IMR-90 (cell line): Measurements from ENCODE around the gene P4HA1. TPM values are rescaled to one million over a fixed set of nuclear protein-coding genes. Genes with fewer than 3 reads are reported as not detected.
"Not testable (repeated sequence)": the region's sequence is repeated elsewhere in the genome, so short reads cannot be mapped to it uniquely, and the experiment has no call there.

ENCODE experiments used
- ATAC-seq: fragments of 200-7000 bp; cut with Tn5 transposase; 2 replicates; pipeline ENCODE4 v1.9.1; 2020; ENCODE audit warnings: low read depth, mild to moderate bottlenecking, moderate library complexity
- BruUV-seq: library from RNA; stranded (reverse); fragments of 400-500 nt; replicated peaks from 2 replicates; lab custom pipeline; 2021; lab: Mats Ljungman, UMichigan
- CTCF ChIA-PET: fragments of 300-600 bp; formaldehyde crosslinking; extraction: SDS; loops from one replicate; lab custom pipeline; 2021; ENCODE audit warnings: antibody characterized with exemption; lab: Yijun Ruan, JAX
- POLR2A ChIA-PET: fragments of 300-600 bp; sonication (Branson Sonifier 250); formaldehyde crosslinking; loops from one replicate; lab custom pipeline; 2022; ENCODE audit warnings: antibody characterized with exemption; ENCODE audit not compliant: unreplicated experiment; lab: Charles Lee
- DNase-seq: peaks from one replicate; pipeline ENCODE4 v3.0.0; 2013
- H2AFZ ChIP-seq: replicated peaks from 2 replicates; pipeline ENCODE3; 2013; ENCODE audit warnings: low read length, mild to moderate bottlenecking; ENCODE audit not compliant: poor library complexity
- H2AK5ac ChIP-seq: 2 replicates; pipeline ENCODE4 v1.6.1; 2013; ENCODE audit warnings: low read depth, low read length, inconsistent platforms
- H2AK9ac ChIP-seq: replicated peaks from 2 replicates; pipeline ENCODE3; 2013; ENCODE audit warnings: mild to moderate bottlenecking, low read depth, low read length, moderate library complexity; ENCODE audit not compliant: poor library complexity
- H2BK120ac ChIP-seq: 2 replicates; pipeline ENCODE4 v1.6.1; 2013; ENCODE audit warnings: low read depth, low read length, inconsistent platforms
- H2BK15ac ChIP-seq: 3 replicates; pipeline ENCODE4 v1.6.1; 2013; ENCODE audit warnings: low read depth, low read length, inconsistent platforms
- H2BK20ac ChIP-seq: 2 replicates; pipeline ENCODE4 v1.6.1; 2013; ENCODE audit warnings: low read depth, mild to moderate bottlenecking, inconsistent platforms, low read length, moderate library complexity
- H2BK5ac ChIP-seq: 2 replicates; pipeline ENCODE4 v1.6.1; 2013; ENCODE audit warnings: mild to moderate bottlenecking, low read depth, low read length, inconsistent platforms; ENCODE audit not compliant: poor library complexity, severe bottlenecking
- H3K14ac ChIP-seq: replicated peaks from 2 replicates; pipeline ENCODE4 v1.6.1; 2013; ENCODE audit warnings: low read depth, low read length, inconsistent platforms
- H3K18ac ChIP-seq: 2 replicates; pipeline ENCODE4 v1.6.1; 2013; ENCODE audit warnings: low read depth, low read length, control low read depth
- H3K23ac ChIP-seq: 2 replicates; pipeline ENCODE4 v1.6.1; 2013; ENCODE audit warnings: low read depth, low read length, inconsistent platforms
- H3K27ac ChIP-seq: 2 replicates; pipeline ENCODE4 v1.5.1; 2013; ENCODE audit warnings: mild to moderate bottlenecking, control low read depth, low read length; ENCODE audit not compliant: insufficient read depth
- H3K27me3 ChIP-seq: 2 replicates; pipeline ENCODE4 v1.6.1; 2013; ENCODE audit warnings: low read length; ENCODE audit not compliant: control insufficient read depth, insufficient read depth
- H3K36me3 ChIP-seq: 2 replicates; pipeline ENCODE4 v1.6.1; 2013; ENCODE audit warnings: low read length, mixed read lengths; ENCODE audit not compliant: control insufficient read depth, insufficient read depth
- H3K4ac ChIP-seq: 2 replicates; pipeline ENCODE4 v1.6.1; 2013; ENCODE audit warnings: low read depth, low read length, inconsistent platforms
- H3K4me1 ChIP-seq: 2 replicates; pipeline ENCODE4 v1.6.1; 2013; ENCODE audit warnings: low read length, mixed read lengths; ENCODE audit not compliant: control insufficient read depth, insufficient read depth
- H3K4me2 ChIP-seq: 2 replicates; pipeline ENCODE4 v1.6.1; 2013; ENCODE audit warnings: low read depth, mild to moderate bottlenecking, control low read depth, low read length, moderate library complexity
- H3K4me3 ChIP-seq: 2 replicates; pipeline ENCODE4 v1.5.1; 2013; ENCODE audit warnings: low read depth, mild to moderate bottlenecking, control low read depth, low read length, moderate library complexity; ENCODE audit not compliant: insufficient read depth
- H3K56ac ChIP-seq: 2 replicates; pipeline ENCODE4 v1.6.1; 2013; ENCODE audit warnings: low read length, inconsistent platforms; ENCODE audit not compliant: insufficient read depth; ENCODE audit errors: extremely low read depth
- H3K79me1 ChIP-seq, 2 experiments: 2 replicates each; pipeline ENCODE4 v1.6.1; 2013; ENCODE audit warnings: low read length in 2 of 2, inconsistent platforms in 1 of 2, low read depth in 1 of 2
- H3K9ac ChIP-seq: 2 replicates; pipeline ENCODE4 v1.6.1; 2013; ENCODE audit warnings: low read depth, low read length, control low read depth
- H3K9me1 ChIP-seq: 2 replicates; pipeline ENCODE4 v1.6.1; 2013; ENCODE audit warnings: low read length, inconsistent platforms; ENCODE audit not compliant: insufficient read depth
- H3K9me3 ChIP-seq: 2 replicates; pipeline ENCODE4 v1.6.1; 2013; ENCODE audit warnings: low read length; ENCODE audit not compliant: control insufficient read depth, insufficient read depth
- H4K20me1 ChIP-seq: 2 replicates; pipeline ENCODE4 v1.6.1; 2013; ENCODE audit warnings: low read length, inconsistent platforms; ENCODE audit not compliant: insufficient read depth
- H4K5ac ChIP-seq: 2 replicates; pipeline ENCODE4 v1.6.1; 2013; ENCODE audit warnings: mild to moderate bottlenecking, low read depth, low read length, control low read depth
- H4K8ac ChIP-seq, 2 experiments: 2 replicates each; pipeline ENCODE4 v1.6.1; 2013; ENCODE audit warnings: low read depth in 2 of 2, low read length in 2 of 2, control low read depth in 1 of 2, inconsistent platforms in 1 of 2
- H4K91ac ChIP-seq: 2 replicates; pipeline ENCODE4 v1.6.1; 2013; ENCODE audit warnings: low read depth, low read length, inconsistent platforms; ENCODE audit not compliant: insufficient read depth
- WGBS, 2 experiments: methylation state at CpG; one replicate each; pipeline versions ENCODE4 v1.1.5 to v1.1.7; 2013; ENCODE audit warnings: missing lambda C conversion rate in 2 of 2; ENCODE audit not compliant: insufficient read length in 1 of 2; ENCODE audit errors: extremely low coverage in 2 of 2; 5-methylcytosine and 5-hydroxymethylcytosine counted together
- dilution Hi-C: fragments of 300-500 bp; cut with HindIII; formaldehyde crosslinking; loops from one replicate; pipeline ENCODE4 v1.14.3; 2018; ENCODE audit warnings: low sequenced_read_pairs; ENCODE audit not compliant: unreplicated experiment
- in situ Hi-C: fragments of 300-500 bp; cut with MboI; formaldehyde crosslinking; loops from 3 replicates; pipeline ENCODE4 v1.14.3; 2019; ENCODE audit warnings: low sequenced_read_pairs, inconsistent platforms, mixed read lengths
- intact Hi-C: fragments of 100-400 bp; cut with micrococcal nuclease; formaldehyde crosslinking; loops from 2 replicates; pipeline ENCODE4 v1.10.0; 2022
- polyA plus RNA-seq, 3 experiments: library from polyadenylated mRNA; depleted of rRNA; stranded (reverse); fragments of >200 nt; gene quantifications; 2 replicates each; pipeline ENCODE4 v1.2.3, GENCODE V29; 2012; ENCODE audit warnings: low replicate concordance in 1 of 3
- total RNA-seq: library from RNA; depleted of rRNA; stranded (reverse); fragments of >200 nt; gene quantifications from 2 replicates; pipeline ENCODE4 v1.2.3, GENCODE V29; 2012

Gene P4HA1
- total and polyA plus RNA-seq, 2 of the 4 experiments (the other 2 are of a cell fraction) = 178 to 241 TPM

DNA sequence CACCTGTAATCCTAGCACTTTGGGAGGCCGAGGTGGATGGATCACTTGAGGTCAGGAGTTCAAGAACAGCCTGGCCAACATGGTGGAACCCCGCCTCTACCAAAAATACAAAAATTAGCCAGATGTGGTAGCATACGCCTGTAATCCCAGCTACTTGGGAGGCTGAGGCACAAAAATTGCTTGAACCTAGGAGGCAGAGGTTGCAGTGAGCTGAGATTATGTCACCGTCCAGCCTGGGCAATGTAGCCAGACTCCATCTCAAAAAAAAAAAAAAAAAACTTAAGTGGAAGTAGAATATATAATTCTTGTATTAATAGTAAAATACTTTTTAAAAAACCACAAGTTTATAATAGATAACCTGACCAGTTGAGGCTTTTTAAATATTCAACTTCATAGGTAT is 112.0 kb downstream of the P4HA1 start:
- H4K91ac ChIP-seq, H3K23ac ChIP-seq, H3K9me1 ChIP-seq, H3K79me1 ChIP-seq, H3K4me2 ChIP-seq, H4K20me1 ChIP-seq, H2BK5ac ChIP-seq, H2AK9ac ChIP-seq, H3K27me3 ChIP-seq, H3K4me1 ChIP-seq, H3K9me3 ChIP-seq, intact Hi-C loops, DNase-seq, H3K27ac ChIP-seq, dilution Hi-C loops, H3K36me3 ChIP-seq, H4K8ac ChIP-seq, POLR2A ChIA-PET, H2BK20ac ChIP-seq, H2BK120ac ChIP-seq, H3K14ac ChIP-seq, CTCF ChIA-PET, H2AFZ ChIP-seq, H3K9ac ChIP-seq, H3K4ac ChIP-seq, in situ Hi-C loops, H2AK5ac ChIP-seq, BruUV-seq, H3K4me3 ChIP-seq, H3K56ac ChIP-seq, H2BK15ac ChIP-seq, ATAC-seq, H3K18ac ChIP-seq, H4K5ac ChIP-seq: not testable (repeated sequence)
- WGBS, 2 experiments = 100% methylated on average over 1 of the region's 4 CpGs; no CpG with 5 or more reads in 1 of the 2 experiments
